ENCODE measurements around the gene TMEM167B.
"Not testable (repeated sequence)": the region's sequence is repeated elsewhere in the genome, so short reads cannot be mapped to it uniquely, and the experiment has no call there.

TMEM167B gene

DNA sequence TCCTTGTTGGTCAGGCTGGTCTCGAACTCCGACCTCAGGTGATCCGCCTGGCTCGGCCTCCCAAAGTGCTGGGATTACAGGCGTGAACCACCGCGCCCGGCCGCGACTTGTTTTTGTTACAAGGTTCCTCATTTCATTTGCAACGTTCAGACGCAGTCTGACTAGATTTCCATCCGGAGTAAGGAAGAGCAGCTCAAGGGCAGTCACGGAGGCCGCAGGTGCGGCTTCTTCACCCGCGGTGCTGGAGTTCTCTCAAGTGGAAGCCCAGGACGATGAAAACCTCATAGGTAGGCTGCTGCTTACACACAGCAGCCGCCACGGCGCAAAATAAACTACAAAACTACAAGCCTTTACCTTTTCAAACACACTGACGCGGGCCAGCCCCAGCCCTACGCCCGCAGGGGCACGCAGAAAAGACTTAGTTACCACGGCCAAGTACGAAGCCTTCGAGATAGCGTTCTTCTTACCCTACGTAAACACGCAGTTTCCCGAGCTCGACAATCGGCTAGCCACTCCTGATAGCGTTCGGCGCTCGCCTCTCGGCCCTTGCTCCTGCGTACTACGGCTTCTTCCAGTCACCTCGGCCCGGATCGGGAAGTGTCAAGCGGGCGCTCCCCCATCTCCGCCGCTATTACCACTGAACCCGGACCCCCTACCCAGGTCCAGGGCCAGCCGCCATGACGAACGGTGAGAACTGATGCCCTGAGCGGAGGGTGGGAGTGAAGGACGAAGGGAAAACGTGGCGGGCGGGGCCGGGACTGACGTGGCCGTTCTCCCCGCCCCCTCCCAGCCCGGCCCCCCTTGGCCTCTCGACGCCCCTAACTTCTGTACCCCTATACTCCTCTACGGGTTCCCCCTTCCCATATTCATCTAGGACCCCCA is at the start of gene TMEM167B:
Gene TMEM167B, plus strand, starts transcription at position 569 of the 882 bp plus-strand sequence. Its CDS starts 109 bp downstream, at position 678.
- peak; percentile 94 for DNase-seq (ENCODE audit: low spot score)

DNA sequence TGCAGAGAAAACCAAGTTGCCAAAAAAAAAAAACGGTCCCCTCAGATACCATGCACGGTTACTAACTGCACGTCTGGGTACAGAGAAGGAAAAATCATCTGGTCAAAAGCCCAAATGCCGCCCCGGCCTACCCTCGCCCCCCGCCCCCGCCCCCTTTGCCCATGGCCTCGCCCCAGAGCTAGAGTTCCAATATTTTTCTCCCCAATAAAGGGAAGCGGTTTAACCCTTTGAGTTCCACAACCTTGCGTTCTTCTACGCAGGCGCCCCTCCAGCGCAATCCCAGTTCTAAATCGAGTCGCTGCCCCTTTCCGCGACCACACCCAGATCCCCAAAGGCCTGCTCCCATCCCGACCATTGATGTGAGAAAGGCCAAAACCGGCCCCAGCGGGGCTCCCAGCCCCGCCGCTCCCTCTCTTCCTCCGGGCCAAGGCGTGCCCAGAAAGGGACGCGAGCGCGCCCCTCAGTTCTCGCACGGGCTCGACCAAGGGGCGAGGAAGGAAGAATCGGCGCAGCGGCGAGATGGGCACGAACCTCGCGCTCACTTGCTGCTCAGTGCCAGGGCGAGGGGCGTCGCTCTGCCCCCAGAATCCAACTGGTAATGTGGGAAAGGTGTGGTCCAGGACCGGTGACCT is 49.5 kb upstream of the TMEM167B start:
- no peak for DNase-seq (ENCODE audit: low spot score)

DNA sequence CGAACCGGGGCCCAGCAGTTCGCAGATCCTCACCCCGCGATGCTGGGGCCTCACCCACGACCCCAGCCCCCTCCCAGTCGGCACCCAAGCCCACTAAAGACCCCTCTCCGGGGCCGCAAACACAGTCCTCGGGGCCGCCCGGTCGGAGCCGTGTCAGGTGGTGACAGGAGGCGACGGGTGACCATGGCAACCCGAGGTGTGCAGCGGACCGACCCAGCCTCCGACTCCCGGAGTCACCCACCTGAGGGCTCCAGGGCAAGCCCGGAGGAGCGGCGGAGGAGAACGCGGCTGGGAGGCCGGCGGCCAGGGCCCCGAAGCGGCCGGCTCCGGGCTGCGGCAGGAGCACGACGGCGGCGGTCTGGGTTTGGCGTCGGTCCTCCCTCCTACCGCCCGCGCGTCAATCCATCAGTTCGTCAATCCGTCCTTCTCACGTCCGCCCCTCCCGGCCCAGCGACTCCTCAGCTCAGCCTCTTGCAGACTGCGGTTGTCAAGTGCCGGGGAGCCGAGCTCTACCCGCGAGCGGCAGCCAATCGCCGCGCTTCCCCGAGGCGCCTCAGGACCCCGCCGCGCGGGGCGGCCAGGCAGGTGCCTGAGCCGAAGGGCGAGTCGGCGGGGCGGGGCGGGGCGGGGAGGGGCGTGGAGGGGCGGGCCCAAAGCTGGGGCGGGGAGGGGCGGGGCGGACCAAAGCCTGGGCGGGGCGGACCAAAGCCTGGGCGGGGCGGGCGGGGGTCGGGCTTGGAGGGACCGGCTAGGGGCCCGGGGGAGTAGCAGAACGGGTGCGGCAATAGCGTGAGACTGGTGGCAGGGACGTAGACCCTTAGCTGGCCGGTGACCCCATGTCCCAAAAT is 48.7 kb upstream of the TMEM167B start, which contains the start of gene WDR47:
Gene WDR47, minus strand, starts transcription at position 482 of the 848 bp plus-strand sequence. CDS start 18,590 bp downstream, outside the sequence.
- peak; percentile 89 for DNase-seq (ENCODE audit: low spot score)

DNA sequence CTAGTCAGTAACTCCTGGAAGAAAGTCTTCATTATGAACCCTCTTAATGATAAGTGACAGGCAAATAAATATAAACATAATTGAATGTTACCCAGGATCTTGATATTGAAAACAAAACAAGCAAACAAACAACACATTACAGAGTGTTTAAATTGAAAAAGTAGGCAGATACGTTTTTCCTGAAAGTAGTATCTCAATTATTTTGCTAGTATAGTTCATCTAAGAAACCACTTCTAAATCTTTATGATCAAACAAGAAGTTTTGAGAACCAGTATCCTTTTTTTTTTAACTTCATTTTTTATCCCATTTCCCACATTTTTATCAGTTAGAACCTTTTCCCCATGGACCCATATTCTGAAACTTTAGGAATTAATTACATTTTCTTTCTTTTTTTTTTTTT is 45.0 kb upstream of the TMEM167B start:
- DNase-seq (ENCODE audit: low spot score), result no peak

DNA sequence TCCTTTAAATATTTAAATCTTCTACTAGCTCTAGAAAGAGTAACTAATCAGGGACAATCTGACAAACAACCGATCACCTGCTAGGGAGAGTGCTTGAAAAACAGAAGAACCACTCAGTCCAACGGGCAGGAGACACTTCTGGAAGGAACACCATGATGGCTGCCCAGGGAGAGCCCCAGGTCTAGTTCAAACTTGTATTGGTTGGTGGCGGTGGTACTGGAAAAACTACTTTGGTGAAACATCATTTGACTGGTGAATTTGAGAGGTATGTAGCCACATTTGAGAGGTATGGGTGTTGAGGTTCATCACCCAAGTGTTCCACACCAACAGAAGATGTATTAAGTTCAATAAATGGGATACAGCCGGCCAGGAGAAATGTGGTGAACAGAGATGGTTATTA is 43.9 kb upstream of the TMEM167B start:
- DNase-seq (ENCODE audit: low spot score), result no peak

DNA sequence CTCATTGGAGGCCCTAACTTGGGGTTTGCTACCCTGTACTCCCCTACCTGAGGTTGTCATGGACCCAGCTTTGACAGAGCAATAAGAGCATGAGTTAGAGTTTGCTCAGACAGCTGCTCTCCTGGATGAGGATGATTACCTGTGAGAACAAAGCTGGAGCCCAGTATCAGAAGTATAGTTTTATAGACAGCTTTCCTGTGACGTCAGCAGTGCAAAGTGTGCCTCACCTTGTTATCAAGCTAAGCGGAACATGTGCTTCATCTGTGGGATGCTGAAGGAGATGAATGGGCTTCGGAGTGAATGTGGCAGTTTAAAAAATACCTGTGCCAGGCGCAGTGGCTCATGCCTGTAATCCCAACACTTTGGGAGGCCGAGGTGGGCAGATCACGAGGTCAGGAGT is 43.2 kb upstream of the TMEM167B start:
- no peak for DNase-seq (ENCODE audit: low spot score)

DNA sequence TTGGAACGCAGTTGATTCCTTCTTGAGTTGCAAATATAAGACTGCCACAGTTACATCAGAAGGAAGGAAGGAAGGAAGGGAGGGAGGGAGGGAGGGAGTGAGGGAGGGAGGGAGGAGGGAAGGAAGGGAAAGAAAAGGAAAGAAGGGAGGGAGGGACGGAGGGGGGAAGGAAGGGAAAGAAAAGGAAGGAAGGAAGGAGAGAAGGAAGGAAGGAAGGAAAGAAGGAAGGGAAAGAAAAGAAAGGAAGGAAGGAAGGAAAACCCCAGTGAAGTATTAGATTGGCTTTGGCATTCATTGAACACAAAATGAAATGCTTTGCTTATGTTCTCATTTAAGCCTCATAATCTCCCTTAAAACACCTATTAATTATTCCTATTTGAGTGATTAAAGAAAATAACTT is 42.2 kb upstream of the TMEM167B start:
- no peak for DNase-seq (ENCODE audit: low spot score)

DNA sequence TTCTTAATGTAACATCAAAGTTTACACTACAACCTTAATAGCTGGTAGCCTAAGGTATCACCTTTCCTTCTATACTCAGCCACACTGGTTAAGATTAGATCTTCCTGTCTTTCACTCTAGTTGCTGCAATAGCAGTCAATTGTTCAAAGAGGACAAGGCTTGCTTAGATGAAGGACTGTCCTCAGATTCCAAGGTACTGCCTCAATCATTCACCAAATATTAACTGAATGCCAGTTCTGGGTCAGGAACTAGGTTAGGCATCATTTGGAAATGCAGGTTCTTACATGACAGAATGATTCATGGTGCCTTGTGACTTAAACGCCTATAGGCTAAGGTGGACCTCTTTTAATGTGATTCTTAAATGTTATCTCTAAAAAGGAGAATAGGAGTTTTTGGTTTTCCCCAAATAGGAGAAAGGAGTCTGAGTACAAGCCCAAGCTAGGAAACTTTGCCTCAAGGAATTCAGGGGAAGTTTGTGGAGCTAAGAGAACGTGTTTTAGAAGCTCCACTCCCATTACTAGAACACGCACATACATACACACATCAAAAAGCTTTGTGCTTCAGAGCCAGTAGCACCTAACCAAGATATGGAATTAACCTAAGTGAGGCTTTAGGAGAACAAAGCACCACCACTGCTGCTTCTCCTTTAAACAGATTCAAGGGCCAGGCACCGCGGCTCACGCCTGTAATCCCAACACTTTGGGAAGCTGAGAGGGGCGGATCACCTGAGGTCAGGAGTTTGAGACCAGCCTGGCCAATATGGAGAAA is 40.2 kb upstream of the TMEM167B start:
- no peak for DNase-seq (ENCODE audit: low spot score)

DNA sequence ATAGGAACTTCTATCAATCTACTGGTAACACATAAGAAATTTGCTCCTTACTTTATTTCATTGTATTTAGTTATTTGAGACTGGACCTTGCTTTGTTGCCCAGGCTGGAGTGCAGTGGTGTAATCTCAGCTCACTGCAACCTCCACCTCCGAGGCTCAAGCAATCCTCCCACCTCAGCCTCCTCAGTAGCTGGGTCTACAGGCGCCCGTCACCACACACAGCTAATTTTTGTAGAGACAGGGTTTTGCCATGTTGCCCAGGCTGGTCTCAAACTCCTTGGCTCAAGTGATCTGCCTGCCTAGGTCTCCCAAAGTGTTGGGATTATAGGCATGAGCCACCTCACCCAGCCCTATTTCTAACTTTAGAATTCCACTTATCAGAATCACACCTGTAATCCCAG is 38.4 kb upstream of the TMEM167B start:
- not testable (repeated sequence) for DNase-seq (ENCODE audit: low spot score)

DNA sequence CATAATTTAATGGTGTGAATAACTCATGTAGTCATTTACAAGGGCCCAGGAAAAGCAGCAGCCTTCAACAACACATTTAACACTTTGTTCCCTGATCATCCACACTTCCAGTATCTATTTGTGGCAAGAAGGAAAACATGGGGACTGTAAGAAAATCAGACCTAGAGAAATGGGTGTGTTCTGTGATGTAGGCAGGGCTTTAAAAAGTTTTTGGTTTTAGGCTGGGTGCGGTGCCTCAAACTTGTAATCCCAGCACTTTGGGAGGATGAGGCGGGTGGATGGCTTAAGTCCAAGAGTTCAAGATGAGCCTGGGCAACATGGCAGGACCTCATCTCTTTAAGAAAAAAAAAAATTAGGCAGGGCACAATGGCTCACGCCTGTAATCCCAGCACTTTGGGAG is 34.5 kb upstream of the TMEM167B start:
- no peak for DNase-seq (ENCODE audit: low spot score)

DNA sequence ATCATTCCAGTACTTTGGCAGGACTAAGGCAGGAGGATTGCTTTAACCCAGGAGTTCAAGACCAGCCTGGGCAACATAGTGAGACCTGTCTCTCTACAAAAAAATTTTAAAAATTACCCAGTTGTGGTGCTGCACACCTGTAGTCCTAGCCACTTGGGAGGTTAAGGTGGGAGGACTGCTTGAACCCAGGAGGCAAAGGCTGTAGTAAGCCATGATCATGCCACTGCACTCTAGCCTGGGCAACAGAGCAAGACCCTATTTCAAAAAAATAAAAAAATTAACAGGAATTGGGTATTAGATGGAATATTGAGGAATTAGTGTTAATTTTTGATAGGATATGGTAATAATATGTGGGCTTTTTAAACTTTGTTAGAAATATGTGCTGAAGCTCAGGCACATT is 31.5 kb upstream of the TMEM167B start:
- DNase-seq (ENCODE audit: low spot score), result no peak

DNA sequence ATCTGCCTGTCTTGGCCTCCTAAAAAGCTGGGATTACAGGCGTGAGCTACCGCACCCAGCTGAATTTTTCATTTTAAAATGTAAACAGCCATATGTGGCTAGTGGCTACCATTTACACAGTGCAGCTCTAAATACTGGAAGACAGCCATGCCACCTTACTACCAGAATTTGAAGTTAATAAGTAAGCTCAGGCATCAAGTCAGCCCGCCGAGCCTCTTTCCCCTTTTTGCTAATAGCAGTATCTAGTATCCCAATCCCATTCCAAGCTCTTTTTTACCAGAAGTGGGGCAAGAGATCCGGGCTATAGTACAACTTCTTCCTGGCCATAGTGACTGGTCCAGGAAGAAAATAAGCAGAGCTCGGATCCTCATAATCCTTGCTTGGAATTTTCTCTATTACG is 29.9 kb upstream of the TMEM167B start:
- DNase-seq (ENCODE audit: low spot score), result no peak

DNA sequence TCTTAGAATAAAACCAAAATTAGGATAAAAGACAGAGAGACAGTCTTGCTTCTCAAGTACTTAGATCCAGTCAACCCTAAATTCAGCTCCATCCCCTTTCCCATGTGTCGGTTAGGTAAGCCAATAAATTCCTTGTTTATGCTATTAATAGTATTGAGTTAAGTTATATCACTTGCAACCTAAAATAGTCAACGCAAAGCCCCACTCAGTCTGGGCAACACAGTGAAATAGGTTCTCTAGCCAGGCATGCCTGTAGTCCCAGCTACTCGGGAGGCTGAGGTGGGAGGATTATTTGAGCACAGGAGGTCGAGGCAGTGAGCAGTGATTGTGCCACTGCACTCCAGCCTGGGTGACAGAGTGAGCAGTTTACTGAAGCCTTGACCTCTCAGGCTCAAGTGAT is 29.4 kb upstream of the TMEM167B start:
- DNase-seq (ENCODE audit: low spot score), result no peak

DNA sequence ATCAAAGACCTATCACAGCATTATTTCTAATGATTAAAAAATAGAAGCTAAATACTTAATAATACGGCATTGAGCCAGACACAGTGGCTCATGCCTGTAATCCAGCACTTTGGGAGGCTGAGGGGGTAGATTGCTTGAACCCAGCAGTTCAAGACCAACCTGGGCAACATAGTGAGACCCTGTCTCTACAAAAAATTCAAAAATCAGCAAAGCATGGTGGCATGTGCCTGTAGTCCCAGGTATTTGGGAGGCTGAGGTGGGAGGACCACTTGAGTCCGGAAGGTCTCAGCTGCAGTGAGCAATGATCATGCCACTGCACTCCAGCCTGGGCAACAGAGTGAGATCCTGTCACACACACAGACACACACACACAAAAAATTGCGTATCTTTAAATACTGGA is 25.4 kb upstream of the TMEM167B start:
- no peak for DNase-seq (ENCODE audit: low spot score)

DNA sequence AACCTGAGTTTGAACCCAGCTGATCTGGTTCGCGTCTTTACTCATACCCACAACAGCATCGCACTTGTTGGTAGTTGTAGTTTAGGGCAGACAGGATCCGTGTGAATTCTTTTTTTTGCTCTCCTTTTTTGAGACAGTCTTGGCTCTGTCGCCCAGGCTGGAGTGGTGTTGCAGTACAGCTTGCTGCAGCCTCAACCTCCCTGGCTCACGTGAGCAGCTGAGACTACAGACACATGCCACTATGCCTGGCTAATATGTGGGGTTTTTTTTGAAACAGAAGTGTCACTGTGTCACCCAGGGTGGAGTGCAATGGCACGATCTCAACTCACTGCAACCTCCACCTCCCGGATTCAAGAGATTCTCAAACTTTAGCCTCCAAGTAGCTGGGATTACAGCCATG is 22.7 kb upstream of the TMEM167B start:
- DNase-seq (ENCODE audit: low spot score), result no peak

DNA sequence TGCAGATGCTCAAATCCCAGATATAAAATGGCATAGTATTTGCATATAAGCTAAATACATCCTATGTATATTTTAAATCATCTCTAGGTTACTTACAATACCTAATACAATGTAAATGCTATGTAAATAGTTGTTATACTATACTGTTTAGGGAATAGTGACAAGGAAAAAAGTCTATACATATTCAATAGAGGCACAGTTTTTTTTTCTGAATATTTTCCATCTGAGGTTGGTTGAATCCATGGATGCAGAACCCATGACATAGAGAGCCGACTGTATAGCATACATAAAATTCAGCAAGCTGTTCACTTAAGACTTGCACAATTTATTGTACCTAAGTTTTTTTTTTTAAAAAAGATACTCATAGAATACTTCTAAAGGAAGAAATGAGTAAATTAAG is 21.3 kb upstream of the TMEM167B start:
- DNase-seq (ENCODE audit: low spot score), result no peak

DNA sequence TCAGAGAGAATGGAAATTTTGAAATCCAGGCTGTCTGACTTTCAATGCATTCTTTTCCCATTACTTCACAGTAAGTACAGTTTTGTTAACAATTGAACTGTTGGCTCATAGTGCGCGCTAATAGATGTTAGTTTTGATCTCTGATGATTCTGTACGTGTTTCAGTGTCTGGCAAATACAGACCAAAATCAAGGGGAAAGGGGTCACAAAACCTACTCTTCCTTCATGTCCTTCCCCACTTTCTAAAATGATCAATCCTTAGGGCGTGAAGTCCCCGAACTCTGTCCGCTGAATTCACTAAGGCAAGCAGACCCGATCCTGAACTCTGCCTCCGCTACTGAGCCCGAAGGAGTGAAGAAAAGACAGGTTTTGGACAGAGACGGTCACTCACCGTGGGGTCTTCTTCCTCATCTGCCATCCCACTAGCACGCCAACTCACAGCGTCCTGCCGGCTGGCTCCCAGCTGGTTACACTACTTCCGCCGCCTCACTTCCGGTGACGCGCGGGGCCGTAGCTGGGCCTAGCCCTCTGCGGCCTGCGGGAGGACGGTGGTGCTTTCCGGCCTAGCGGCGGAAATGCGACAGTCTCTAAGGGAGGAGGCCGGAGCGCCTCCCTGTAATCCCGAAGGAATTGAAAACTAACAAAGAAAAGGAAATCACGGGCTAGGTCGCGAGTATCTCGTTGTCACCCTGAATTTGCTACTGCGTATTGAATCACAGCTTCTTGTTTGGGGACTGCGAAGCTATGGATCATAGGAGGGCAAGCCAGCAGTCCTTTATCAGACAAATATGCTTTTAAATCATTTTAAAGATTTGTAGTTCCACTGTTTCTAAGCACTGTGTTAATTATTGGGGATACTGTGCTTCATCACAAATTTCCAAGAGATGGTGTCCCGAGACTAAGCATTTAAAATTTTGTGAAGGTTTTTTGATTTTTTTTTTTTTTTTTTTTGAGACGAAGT is 14.8 kb upstream of the TMEM167B start, which contains the start of gene TAF13:
Gene TAF13, minus strand, starts transcription at position 473 of the 960 bp plus-strand sequence. Its CDS starts 56 bp downstream, at position 417.
- peak; percentile 90 for DNase-seq (ENCODE audit: low spot score)

DNA sequence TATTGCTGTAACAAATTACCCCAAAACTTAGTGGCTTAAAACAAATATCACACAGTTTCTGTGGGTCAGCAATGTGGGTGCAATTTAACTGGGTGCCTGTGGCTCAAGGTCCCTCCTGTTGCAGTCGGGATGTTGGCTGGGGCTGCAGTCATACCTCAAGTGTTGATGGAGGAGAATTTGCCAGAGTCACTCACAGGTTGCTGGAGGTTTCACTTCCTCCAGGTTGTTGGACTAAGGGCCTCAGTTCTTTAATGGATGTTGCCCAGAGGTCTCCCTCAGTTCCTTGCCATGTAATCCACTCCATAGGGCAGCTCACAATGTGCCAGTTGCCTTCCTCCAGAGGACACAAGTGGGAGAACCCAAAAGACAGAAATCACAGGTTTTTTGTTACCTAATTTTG is 12.2 kb upstream of the TMEM167B start:
- DNase-seq (ENCODE audit: low spot score), result no peak

DNA sequence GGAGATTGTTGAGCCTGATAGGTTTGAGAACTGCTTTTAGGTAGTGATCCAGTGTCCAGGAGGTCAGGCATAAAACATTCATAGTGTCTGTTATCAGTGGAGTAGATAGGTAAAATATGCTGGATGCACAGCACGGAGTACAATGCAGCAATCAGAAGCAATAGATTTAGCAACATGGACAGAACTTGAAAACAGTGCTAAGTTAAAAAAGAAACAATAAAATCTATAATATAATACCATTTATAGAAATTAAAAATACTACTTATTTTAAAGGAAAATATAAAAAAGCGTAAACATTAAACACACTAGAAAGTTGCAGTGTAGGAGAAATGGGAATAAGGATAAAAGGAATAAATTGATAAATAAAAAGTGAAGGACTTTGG is 11.3 kb upstream of the TMEM167B start:
- DNase-seq (ENCODE audit: low spot score), result no peak

DNA sequence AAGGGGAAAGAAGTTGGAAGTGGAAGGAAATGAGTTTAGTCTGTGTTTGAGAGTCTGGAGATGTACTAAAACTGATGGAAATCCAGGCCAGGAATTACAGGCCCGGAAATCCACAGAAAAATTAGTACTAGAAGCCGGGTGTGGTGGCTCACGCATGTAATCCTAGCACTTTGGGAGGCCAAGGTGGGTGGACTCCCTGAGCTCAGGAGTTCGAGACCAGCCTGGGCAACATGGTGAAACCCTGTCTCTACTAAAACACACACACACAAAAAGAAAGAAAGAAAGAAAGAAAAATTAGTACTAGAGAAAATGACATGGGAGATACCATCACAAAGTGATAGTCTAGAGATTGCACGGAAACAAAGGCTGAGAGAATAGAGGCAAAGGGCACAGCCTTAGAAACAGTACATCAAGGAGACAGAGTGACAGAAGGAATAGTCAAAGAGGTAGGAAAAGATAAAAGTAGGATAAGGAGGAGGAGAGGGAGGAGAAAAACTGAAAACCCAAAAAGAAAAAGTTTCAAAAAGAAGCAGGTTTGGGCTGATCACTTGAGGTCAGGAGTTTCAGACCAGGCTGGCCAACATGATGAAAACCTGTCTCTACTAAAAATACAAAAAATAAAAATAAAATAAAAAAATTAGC is 10.0 kb upstream of the TMEM167B start:
- no peak for DNase-seq (ENCODE audit: low spot score)
